ENCODE results near the gene ITGBL1.

Gene ITGBL1

DNA sequence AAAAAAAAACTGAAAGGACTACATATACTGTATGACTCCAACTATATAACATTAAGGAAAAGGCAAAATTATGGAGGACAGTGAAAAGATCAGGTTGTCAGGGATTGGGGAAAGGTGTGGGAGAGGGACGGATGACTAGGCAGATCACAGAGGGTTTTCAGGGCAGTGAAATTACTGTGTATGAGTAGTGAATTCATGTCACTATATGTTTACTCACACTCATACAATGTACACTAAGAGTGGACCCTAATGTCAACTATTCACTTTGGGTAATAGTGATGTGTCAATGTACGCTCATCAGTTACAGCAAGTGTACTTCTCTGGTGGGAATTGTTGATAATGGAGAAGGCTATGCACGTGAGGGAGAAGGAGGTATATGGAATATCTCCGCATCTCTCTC, 144.3 kb downstream of the ITGBL1 start:
- H3K4me3 ChIP-seq (ENCODE audit: low read depth, low read length), result no peak overlapping the region
- in situ Hi-C loops (cut with HindIII; ENCODE audit: low sequenced_read_pairs), result no loop called here
- TF ChIP-seq, protein P1, sequence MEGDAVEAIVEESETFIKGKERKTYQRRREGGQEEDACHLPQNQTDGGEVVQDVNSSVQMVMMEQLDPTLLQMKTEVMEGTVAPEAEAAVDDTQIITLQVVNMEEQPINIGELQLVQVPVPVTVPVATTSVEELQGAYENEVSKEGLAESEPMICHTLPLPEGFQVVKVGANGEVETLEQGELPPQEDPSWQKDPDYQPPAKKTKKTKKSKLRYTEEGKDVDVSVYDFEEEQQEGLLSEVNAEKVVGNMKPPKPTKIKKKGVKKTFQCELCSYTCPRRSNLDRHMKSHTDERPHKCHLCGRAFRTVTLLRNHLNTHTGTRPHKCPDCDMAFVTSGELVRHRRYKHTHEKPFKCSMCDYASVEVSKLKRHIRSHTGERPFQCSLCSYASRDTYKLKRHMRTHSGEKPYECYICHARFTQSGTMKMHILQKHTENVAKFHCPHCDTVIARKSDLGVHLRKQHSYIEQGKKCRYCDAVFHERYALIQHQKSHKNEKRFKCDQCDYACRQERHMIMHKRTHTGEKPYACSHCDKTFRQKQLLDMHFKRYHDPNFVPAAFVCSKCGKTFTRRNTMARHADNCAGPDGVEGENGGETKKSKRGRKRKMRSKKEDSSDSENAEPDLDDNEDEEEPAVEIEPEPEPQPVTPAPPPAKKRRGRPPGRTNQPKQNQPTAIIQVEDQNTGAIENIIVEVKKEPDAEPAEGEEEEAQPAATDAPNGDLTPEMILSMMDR (IDR thresholded peaks at IDR 0.05; ENCODE audit: low read depth, low read length, missing control alignments), result no peak
- no peak for DNase-seq (ENCODE audit: low read depth)

DNA sequence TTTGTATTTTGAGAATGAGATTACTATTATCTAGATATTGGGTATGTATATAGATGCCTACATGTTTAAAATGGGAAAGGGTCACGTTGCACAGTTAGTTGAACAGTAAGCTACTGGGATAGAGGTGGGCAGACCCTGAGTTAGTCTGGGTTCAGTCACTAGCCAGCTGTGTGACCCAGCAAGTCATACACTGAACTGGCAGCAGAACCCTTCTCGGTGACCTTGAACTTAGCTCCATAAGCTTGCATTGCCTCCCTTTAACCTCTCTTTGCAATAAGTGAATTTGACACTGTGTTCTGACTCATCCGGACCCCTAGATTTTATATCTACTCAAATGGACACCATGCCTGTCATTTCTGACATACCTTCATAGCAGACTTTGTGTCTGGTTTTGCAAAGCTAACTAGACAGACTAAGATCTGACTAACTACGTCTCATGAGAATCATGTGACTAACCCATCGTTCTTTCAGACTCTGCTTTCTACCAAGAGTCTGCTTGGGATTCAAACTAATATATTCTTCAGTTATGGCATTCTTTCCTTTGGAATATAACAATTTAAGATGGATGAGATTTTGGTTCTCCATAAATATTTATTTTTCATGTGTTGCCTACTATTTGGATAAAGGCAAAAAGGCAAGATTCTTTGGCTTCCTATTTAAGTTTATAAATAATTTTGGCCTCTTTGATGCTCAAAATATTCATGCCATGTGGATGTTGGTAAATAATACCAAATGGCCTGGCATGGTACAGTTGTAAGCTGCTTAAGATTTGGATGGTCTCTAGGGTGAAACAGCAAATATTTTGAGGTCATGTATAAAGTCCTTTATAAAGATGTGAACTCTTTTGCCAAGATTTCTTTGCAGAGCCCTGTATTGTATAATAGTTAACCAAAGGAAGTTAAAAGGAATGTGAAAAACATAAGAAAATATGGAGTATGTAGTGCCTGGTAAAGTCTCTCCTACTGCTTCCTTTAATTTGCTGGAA, 159.3 kb downstream of the ITGBL1 start:
- DNase-seq (ENCODE audit: low read depth), result no peak
- H3K4me3 ChIP-seq (ENCODE audit: low read depth, low read length), result no peak overlapping the region
- TF ChIP-seq, protein P1 (IDR thresholded peaks at IDR 0.05; ENCODE audit: low read depth, low read length, missing control alignments), result no peak
- in situ Hi-C loops (cut with HindIII; ENCODE audit: low sequenced_read_pairs), result no loop called here

DNA sequence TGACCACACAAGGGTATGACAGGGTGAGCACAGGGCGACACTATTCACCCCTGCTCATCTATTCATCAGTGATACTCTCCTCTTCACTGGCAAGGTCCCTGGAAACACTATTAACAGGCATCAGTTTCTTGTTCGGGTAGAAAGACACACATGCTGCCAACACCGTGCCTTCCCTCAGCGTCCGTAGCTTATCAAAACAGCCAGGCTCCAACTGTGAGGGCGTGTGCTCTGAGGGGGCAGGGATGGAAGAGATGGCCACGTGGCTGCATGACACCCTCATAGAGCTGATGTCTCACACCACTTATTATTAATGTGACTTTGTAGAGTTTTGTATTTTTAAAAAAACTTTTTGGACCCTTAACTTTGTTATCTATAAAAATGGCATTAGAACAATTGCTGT, 160.3 kb downstream of the ITGBL1 start:
- TF ChIP-seq, protein P1 (IDR thresholded peaks at IDR 0.05; ENCODE audit: low read depth, low read length, missing control alignments), result no peak
- in situ Hi-C loops (cut with HindIII; ENCODE audit: low sequenced_read_pairs), result no loop called here
- no peak for DNase-seq (ENCODE audit: low read depth)

DNA sequence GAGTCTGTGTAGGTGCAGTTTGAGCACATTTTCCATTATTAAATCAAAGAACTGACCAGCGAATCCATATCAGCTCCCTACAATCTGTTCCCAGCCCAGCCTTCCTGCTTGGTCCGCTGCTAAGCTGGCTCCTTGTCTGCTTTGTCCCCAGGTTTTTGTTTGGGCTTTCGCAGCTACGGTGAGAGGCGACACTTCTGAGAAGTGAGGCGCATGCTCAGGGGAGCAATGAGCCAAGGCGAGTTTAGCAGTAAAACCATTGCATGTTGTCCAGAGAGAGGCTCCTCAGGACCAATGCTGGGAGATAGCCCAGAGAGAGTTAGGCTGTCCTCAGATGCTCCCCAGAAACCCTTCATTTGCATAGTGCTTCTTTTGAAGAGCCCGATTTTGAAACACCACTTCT, 162.0 kb downstream of the ITGBL1 start:
- TF ChIP-seq, protein P1 (IDR thresholded peaks at IDR 0.05; ENCODE audit: low read depth, low read length, missing control alignments), result no peak
- DNase-seq (ENCODE audit: low read depth), result no peak
- in situ Hi-C loops (cut with HindIII; ENCODE audit: low sequenced_read_pairs), result no loop called here
- H3K4me3 ChIP-seq (ENCODE audit: low read depth, low read length), result no peak overlapping the region

More for the DNA sequence above, 160.3 kb downstream of the ITGBL1 start:
- H3K4me3 ChIP-seq (ENCODE audit: low read depth, low read length), result no peak overlapping the region

DNA sequence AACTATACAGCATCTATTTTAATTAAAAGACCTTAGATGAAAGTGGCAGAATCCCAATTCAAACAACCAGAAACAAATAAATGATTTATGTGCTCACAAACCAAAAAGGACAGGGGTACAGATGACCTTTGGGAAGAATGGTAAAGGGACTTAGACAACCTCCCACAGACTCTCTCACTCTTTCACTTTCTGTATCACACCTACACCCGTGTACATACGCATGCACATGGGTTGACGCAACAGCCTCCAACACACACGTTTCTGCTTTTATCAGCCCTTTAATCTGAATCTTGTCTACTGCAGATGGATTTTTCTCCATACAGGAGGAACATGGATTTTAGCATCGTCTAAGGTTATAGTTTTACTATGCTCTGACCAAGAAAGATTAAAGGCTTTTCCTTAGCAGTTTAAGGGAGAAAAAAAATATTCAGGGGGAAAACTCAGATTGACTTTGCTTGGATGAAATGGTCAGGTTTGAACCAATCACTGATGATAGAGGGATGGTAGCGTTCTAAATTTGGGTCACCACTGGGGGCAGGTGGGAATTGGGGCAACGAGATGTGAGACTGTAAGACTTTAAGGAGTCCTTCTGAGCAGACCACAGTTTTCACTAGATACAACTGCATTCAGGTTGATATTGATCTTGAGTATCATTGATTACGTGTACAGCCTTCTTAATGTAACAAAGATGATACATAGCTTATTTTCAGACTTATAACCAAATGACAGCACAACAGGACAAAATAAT, 166.1 kb downstream of the ITGBL1 start:
- H3K4me3 ChIP-seq (ENCODE audit: low read depth, low read length), result no peak overlapping the region
- DNase-seq (ENCODE audit: low read depth), result no peak
- in situ Hi-C loops (cut with HindIII; ENCODE audit: low sequenced_read_pairs), result no loop called here
- TF ChIP-seq, protein P1 (IDR thresholded peaks at IDR 0.05; ENCODE audit: low read depth, low read length, missing control alignments), result no peak

DNA sequence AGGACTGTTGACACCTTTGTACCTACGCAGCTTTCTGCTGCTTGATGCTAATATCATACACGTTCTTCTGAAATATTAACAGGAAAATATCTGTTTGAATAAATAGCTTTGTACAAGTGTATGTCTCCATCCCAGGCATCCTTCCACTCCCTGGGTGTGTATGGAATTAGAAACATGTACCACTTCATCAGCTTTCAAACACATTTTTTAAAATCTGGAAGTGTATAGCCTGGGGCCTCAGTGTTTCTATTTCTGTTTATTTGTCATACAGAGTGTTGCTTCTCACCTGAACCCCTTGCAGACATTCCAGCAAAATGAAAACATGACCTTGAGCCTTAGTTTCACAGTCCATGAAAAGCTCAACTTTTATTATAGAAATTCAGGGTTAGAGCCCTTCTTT, 168.6 kb downstream of the ITGBL1 start:
- TF ChIP-seq, protein P1 (IDR thresholded peaks at IDR 0.05; ENCODE audit: low read depth, low read length, missing control alignments), result no peak
- in situ Hi-C loops (cut with HindIII; ENCODE audit: low sequenced_read_pairs), result no loop called here
- no peak overlapping the region for H3K4me3 ChIP-seq (ENCODE audit: low read depth, low read length)
- DNase-seq (ENCODE audit: low read depth), result no peak

All from astrocyte of the cerebellum (primary cell).